GM21529 (cell line): Measurements from ENCODE around the gene EDRF1.
A peak's percentile ranks its signal among the peaks of the same experiment; 100 is the strongest.
"Not testable (repeated sequence)": the region's sequence is repeated elsewhere in the genome, so short reads cannot be mapped to it uniquely, and the experiment has no call there.

Experiments used
- ATAC-seq: cut with Tn5 transposase; IDR thresholded peaks from one replicate; pipeline ENCODE4 v1.9.1; 2021; ENCODE audit not compliant: unreplicated experiment

Gene EDRF1

GRCh38 chr10:125708971-125709503 is 10.5 kb upstream of the EDRF1 start:
- peak; percentile 45 for ATAC-seq

DNA sequence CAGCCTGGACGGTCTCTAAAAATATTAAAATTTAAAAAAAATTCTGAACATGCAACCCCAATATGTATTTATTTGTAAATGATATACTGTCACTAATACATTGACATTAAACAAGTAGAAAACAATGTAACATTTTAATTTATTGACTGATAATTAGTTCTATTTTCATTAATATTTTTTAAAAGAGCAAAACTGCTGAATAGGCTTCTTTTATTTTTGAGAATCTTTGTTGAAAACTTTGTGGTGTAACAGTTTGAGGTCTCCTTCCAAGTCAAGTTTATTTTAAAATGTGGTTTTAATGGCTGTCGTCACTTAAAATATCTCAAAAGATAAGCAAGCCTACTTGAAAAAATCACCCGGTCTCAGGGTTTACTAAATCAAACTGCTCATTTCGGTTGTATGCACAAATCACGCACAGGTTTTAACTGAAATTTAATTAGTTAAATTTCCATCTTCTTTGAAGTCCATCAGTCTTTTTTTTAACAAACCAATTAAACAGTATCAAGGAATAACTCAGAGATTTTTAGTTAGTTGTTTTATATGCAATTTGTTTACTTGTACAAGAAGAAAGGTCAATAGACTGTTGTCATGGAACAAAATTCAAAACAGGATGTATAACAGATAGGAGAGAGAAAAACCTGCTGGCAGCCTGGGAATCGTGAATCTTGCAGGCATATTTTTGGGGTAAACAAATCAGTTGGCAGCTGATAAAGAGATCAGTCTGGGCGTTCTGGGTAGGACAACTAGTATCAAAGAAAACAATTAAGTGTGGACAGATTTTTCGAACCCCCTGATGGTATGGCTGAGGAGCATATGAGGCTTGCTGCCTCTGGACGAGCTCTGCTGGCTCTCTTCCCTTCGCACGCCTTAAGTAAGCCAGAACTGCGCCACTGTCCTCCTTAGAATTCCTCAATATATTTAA is 9.7 kb upstream of the EDRF1 start:
- ATAC-seq, result no peak

GRCh38 chr10:125711110-125711750 is 8.3 kb upstream of the EDRF1 start:
- no peak for ATAC-seq

- not testable (repeated sequence) for ATAC-seq
Measured at GRCh38 chr10:125714728-125715127, 4.8 kb upstream of the EDRF1 start.

DNA sequence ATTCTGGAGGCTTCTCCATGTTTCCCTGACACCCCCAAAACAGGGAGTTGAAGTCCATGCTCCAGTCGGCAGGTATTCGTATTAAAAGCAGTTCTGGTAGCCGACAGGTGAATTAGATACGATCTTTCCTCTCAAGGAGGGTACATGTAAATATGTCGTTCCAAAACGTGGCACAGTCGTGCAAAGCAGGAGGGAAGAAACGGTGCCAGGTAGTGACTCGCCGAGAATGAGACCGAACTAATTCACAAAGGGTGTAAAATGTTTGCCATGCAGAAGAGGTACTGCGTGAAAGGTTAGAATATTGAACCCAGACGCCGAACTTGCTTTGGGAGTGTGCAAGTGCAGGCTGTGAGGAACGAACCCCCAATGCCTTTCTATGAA is 483 bp downstream of the EDRF1 start:
- no peak for ATAC-seq

- ATAC-seq, result peak; percentile 34
Measured at GRCh38 chr10:125721035-125721434, 1.5 kb downstream of the EDRF1 start.

DNA sequence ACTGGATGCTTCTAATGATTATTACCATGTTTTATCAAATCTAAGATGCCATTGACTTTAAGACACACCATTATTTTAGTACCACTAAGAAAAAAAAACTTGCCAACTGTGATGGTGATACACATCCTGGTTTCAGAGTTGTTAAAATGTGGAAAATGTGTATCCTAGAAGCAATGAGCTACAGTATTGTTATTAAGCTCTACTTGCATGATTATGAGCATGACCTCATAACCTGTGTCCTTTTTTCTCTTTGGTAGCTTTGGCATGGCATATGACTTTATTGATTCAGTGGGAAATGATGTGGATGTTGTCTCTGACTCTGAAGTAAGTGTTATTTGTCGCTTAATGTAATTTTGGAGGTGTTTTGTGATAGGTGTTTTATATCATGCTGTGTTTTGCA is 3.3 kb downstream of the EDRF1 start:
- no peak for ATAC-seq

GRCh38 chr10:125726914-125727313 is 7.4 kb downstream of the EDRF1 start:
- no peak for ATAC-seq

DNA sequence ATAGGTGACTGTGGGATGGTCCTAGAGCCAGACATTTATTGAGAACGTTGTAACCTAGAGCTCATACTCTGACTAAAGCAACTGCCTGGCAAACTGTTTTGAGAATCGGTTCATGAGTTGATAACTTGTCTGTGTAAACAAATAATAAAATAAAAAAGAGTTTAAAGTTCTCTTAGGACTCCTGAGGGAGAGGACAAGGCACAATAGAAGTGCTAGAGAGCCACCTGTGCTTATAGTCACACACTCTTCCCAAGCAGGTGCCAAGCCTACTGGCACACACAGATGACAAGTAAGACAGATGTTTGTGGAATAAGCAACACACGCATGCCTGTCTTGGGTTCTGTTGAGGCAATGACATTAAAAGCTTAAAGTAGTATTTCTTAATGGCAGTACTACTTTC is 7.9 kb downstream of the EDRF1 start:
- no peak for ATAC-seq

DNA sequence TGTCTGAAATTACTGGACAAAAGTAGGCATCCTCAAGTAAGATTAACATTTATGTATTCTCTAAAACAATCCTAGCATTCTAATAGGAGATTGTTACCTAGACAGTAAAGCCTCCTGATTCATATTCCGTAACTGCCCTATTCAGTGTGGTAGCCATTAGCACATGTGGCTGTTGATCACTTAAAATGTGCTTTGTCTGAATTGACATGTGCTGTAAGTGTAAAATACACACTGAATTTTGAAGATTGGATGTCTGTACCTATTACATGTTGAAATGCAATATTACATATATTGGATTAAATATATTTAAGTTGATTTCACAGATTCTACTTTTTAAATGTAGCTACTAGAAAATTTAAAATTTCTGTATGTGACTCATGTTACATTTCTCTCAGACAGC is 14.6 kb downstream of the EDRF1 start:
- ATAC-seq, result no peak

GRCh38 chr10:125734823-125735222 is 15.3 kb downstream of the EDRF1 start:
- ATAC-seq, result no peak

DNA sequence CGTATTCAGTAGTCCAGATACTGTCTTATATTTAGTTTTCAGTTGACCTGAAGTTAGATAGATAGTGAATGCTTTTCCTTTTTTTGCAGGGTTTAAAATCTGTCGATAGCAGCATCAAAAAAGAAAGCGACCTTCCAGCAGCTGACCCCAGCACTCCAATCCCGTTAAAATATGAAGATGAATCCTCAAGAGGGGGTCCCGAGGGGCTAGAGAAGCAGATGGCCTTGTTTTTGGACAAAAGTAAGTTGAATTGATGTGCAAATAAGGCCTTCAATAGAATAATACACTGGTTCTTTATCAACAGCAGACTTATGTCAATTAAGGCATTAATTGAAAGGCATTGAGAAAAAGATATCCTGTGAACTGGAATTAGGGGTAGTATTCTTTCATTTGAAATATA is 18.7 kb downstream of the EDRF1 start:
- no peak for ATAC-seq

DNA sequence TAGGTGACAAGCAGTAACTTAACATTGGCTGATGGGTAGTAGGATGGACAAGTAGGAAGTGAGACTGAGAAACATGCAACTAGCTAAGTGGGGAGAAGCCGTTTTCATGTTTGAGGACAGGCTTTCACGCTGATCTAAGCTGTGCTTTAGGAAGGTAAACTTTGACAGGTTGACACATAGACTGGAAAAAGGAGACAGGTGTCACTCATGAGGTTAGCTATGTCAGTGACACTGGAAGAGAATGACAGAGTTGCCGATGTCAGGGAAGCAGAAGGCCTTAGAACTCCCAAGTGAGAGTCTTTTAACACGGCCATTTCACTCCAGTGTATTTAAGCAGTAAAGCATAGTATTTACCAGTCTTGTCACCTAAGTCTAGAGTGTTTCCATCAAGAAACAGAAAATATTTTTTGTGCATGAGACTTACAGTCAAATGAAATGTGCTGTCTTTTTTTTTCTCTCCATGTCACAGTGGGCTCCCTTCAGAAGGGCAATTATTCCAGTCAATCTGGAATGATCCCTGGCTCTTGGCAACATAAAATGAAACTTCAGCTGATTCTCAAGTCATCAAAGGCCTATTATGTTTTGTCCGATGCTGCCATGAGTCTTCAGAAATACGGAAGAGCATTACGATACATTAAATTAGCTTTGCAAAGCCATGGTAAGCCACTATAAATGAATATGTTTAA is 20.6 kb downstream of the EDRF1 start:
- no peak for ATAC-seq

GRCh38 chr10:125742465-125742864 is 23.0 kb downstream of the EDRF1 start:
- no peak for ATAC-seq

- no peak for ATAC-seq
Measured at GRCh38 chr10:125744909-125745308, 25.4 kb downstream of the EDRF1 start.

DNA sequence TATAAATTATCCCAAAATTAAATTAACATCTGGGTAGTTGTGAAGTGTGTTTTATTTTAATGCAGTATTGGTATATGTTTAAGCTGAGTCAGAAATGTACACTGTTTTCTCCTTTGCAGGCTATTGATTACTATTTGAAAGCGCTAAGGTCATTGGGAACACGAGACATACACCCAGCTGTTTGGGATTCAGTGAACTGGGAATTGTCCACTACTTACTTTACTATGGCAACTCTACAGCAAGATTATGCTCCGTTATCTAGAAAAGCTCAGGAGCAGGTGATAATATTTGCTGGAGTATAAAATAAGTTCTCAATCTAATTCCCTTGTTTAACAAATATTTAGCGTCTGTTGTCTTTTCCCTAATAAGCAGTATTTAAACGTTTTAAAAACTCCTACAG is 27.9 kb downstream of the EDRF1 start:
- ATAC-seq, result no peak

DNA sequence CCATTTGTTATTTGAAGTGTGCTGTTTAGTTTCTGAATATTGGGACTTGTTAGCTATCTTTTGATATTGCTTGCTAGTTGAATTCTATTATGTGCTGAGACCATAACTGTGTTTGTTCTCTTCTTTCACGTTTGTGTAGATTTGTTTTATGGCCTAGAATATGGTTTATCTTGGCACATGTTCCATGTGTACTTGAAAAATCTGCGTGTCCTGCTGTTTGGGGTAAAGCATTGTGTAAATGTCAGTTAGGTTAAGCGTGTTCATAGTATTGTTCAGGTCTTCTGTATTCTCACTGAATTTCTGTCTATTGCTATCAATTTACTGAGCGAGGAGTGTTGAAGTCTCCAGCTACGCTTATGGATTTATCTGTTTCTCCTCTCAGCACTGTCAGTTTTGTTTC is 36.7 kb downstream of the EDRF1 start:
- ATAC-seq, result no peak

GRCh38 chr10:125756853-125757487 is 37.5 kb downstream of the EDRF1 start:
- no peak for ATAC-seq

DNA sequence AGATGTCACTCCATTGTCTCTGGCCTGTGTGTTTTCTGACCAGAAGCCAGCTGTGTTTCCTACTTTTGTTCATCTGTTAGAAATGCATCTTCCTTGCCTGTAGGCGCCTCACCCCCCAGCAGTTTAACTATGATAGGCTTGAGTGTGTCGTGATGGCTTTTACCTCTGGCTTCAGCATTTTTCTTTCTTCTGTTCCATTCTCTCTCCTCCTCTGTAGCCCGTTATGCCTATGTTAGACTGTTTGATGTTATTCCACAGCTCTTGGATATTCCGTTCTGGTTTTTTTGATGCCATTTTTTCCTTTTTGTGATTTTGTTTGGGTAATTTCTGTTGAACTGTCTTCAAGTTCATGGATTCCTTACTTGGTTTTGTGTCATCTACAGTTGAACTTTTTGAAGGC is 38.2 kb downstream of the EDRF1 start:
- no peak for ATAC-seq

DNA sequence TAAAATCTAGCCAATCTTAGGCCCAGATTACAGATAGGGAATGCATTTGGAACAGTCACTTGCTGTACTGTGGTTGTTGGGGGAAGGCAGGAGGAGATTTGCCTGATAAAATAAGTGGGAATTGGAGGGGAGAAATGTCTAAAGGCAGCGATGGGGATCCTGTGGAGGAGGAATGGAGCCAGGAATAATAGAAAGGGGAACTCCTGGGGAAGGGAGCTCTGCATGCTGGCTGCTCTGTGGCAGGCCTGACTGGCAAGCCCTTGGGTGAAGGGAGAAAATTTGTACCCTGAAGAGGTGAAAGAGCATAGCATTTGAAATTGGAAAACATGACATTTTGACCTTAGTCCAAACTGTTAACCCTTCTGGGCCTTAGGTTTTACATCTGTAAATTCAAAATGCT is 42.5 kb downstream of the EDRF1 start:
- no peak for ATAC-seq
